Keratinocyte (primary cell): Measurements from ENCODE around the gene ATXN3L. TPM values are rescaled to one million over a fixed set of nuclear protein-coding genes. Genes with fewer than 3 reads are reported as not detected.

Experiments
- DNase-seq: peaks from one replicate; pipeline ENCODE4 v3.0.0-alpha.2; 2011; ENCODE audit warnings: low read depth, missing footprints, low spot score
- FAIRE-seq: peaks from 2 replicates; lab custom pipeline; 2011; peaks lifted over from hg19 to GRCh38; lab: Jason Lieb, UNC
- H2AFZ ChIP-seq: 2 replicates; pipeline ENCODE4 v1.6.0; 2012; ENCODE audit warnings: low read length, control low read depth, inconsistent platforms; ENCODE audit not compliant: control insufficient read depth
- H3K27ac ChIP-seq: 2 replicates; pipeline ENCODE4 v1.5.1; 2011; ENCODE audit warnings: low read length; ENCODE audit not compliant: control insufficient read depth, insufficient read depth
- H3K27me3 ChIP-seq: 3 replicates; pipeline ENCODE4 v1.6.0; 2011; ENCODE audit warnings: low read length; ENCODE audit not compliant: control insufficient read depth, insufficient read depth; ENCODE audit errors: extremely low read depth
- H3K36me3 ChIP-seq, 2 experiments: 2 replicates in 1 of 2; 3 replicates in 1 of 2; pipeline ENCODE4 v1.5.1; 2011; ENCODE audit warnings: low read length in 2 of 2, mild to moderate bottlenecking in 1 of 2; ENCODE audit not compliant: control insufficient read depth in 2 of 2, insufficient read depth in 2 of 2; ENCODE audit errors: extremely low read depth in 1 of 2
- H3K4me1 ChIP-seq: 3 replicates; pipeline ENCODE4 v1.5.1; 2011; ENCODE audit warnings: low read length; ENCODE audit not compliant: control insufficient read depth, insufficient read depth; ENCODE audit errors: extremely low read depth
- H3K4me2 ChIP-seq: 3 replicates; pipeline ENCODE4 v1.6.0; 2011; ENCODE audit warnings: low read depth, low read length; ENCODE audit not compliant: control insufficient read depth, insufficient read depth; ENCODE audit errors: extremely low read depth
- H3K4me3 ChIP-seq, 3 experiments: fragments of 200-600 bp in 1 of 3; sonication (generic) in 1 of 3; 2 replicates in 2 of 3; 3 replicates in 1 of 3; pipeline ENCODE4 v1.5.1; 2011 to 2016; ENCODE audit warnings: low read length in 3 of 3, mild to moderate bottlenecking in 3 of 3, control low read depth in 2 of 3, inconsistent platforms in 1 of 3, low read depth in 1 of 3, mixed read lengths in 1 of 3, mixed run types in 1 of 3, moderate library complexity in 1 of 3; ENCODE audit not compliant: control insufficient read depth in 2 of 3, insufficient read depth in 2 of 3; ENCODE audit errors: extremely low read depth in 1 of 3
- H3K79me2 ChIP-seq: 2 replicates; pipeline ENCODE4 v1.6.0; 2012; ENCODE audit warnings: low read length; ENCODE audit not compliant: control insufficient read depth, insufficient read depth
- H3K9ac ChIP-seq: 3 replicates; pipeline ENCODE4 v1.6.0; 2011; ENCODE audit warnings: low read length; ENCODE audit not compliant: control insufficient read depth, insufficient read depth; ENCODE audit errors: extremely low read depth
- H3K9me1 ChIP-seq: 3 replicates; pipeline ENCODE4 v1.6.0; 2011; ENCODE audit warnings: low read length; ENCODE audit not compliant: control insufficient read depth, insufficient read depth; ENCODE audit errors: extremely low read depth
- H3K9me3 ChIP-seq: 2 replicates; pipeline ENCODE4 v1.5.1; 2012; ENCODE audit warnings: low read depth, low read length; ENCODE audit not compliant: control insufficient read depth
- H4K20me1 ChIP-seq: 3 replicates; pipeline ENCODE4 v1.6.0; 2011; ENCODE audit warnings: low read length; ENCODE audit not compliant: control insufficient read depth, insufficient read depth; ENCODE audit errors: extremely low read depth
- EZH2 ChIP-seq: IDR thresholded peaks from one replicate; pipeline ENCODE4 v1.6.1; 2012; ENCODE audit warnings: inconsistent platforms, mild to moderate bottlenecking, low read length, moderate library complexity
- dilution Hi-C: fragments of 300-500 bp; cut with MboI; formaldehyde crosslinking; loops from one replicate; pipeline ENCODE4 v1.7.0; 2020; ENCODE audit warnings: low sequenced_read_pairs; ENCODE audit not compliant: extremely low pct_ligation_motif_present
- polyA plus RNA-seq, 5 experiments: library from polyadenylated mRNA; depleted of rRNA in 3 of 5; stranded (reverse) in 3 of 5; stranded (forward) in 1 of 5; unstranded in 1 of 5; fragments of >200 nt; gene quantifications; 1 replicate in 1 of 5; 2 replicates in 3 of 5; 3 replicates in 1 of 5; pipeline versions ENCODE4 v1.2.1 to v1.2.3, GENCODE V29; 2011 to 2012; ENCODE audit warnings: missing spikeins in 2 of 5, low read depth in 1 of 5, low replicate concordance in 1 of 5
- TF ChIP-seq, protein P1 (sequence below), 3 experiments: IDR thresholded peaks in 1 of 3; conservative IDR thresholded peaks in 1 of 3; optimal IDR thresholded peaks in 1 of 3; 2 replicates in 2 of 3; 3 replicates in 1 of 3; pipeline versions ENCODE3 to v1.5.1; 2011; ENCODE audit warnings: low read length in 3 of 3, mild to moderate bottlenecking in 3 of 3, moderate library complexity in 2 of 3, control low read depth in 1 of 3, inconsistent platforms in 1 of 3; ENCODE audit not compliant: insufficient read depth in 2 of 3; ENCODE audit errors: extremely low read depth in 1 of 3

ATXN3L gene
- polyA plus RNA-seq, 1 donor (not counting 4 experiments of a cell fraction or from before 2014, with no cell fraction given), result not detected

DNA sequence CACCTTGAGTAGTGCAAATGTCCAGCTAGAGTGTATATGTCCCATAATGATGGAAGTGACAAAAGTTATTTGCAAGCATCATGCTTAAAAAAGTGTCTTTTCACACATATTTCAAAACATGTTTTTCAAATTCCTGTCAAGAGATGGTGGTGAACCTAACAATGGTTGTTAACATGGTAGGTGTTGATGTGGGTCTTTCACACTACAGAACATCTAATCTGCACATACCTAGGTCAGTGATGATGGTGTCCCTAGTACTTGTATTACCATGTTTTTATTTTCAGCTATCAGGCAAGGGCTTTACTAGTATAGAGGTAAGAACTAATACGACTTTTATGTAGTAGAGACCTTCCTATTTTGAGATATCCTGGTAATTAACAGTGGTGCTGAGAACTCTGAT, 3.4 kb upstream of the ATXN3L start:
- Histone ChIP-seq H2AFZ (no peak overlapping the region), H3K9me3 (no peaks in the 10 kb centered on the region), H4K20me1 (no peaks in the 10 kb centered on the region), H3K9ac (no peak overlapping the region), H3K4me2 (no peak overlapping the region), H3K27me3 (no peaks in the 10 kb centered on the region), H3K79me2 (no peaks in the 10 kb centered on the region), H3K4me3 (no peak overlapping the region), H3K9me1 (no peaks in the 10 kb centered on the region), H3K27ac (no peak overlapping the region), H3K4me1 (no peaks in the 10 kb centered on the region), H3K36me3 (no peaks in the 10 kb centered on the region)
- no peak for FAIRE-seq
- dilution Hi-C loops, result no loop called here
- TF ChIP-seq, protein P1, sequence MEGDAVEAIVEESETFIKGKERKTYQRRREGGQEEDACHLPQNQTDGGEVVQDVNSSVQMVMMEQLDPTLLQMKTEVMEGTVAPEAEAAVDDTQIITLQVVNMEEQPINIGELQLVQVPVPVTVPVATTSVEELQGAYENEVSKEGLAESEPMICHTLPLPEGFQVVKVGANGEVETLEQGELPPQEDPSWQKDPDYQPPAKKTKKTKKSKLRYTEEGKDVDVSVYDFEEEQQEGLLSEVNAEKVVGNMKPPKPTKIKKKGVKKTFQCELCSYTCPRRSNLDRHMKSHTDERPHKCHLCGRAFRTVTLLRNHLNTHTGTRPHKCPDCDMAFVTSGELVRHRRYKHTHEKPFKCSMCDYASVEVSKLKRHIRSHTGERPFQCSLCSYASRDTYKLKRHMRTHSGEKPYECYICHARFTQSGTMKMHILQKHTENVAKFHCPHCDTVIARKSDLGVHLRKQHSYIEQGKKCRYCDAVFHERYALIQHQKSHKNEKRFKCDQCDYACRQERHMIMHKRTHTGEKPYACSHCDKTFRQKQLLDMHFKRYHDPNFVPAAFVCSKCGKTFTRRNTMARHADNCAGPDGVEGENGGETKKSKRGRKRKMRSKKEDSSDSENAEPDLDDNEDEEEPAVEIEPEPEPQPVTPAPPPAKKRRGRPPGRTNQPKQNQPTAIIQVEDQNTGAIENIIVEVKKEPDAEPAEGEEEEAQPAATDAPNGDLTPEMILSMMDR (optimal IDR thresholded peaks at IDR 0.05 in 1 of 3, IDR thresholded peaks at IDR 0.05 in 1 of 3, conservative IDR thresholded peaks at IDR 0.05 in 1 of 3; ENCODE audit: extremely low read depth in 1 of 3, insufficient read depth in 2 of 3, low read length in 3 of 3), result no peak
- TF ChIP-seq EZH2, result no peak
- no peak for DNase-seq

DNA sequence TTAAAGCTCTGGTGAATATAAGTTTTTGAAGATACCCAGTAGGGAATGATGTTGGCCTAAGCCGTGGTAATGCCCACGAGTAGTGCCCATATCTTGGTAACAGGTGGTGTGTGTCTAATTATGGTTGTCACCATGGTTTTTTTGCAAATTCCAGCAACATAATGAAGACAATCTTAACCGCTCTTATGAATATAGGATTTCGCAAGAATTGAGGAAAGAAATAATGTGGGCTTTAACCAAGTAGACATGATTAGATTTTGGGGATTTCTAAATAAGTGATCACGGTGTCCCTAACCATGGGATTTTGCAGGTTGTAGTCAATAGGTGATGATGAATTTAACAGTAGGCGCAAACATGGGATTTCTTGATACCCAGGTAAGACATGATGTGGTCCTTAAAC, 2.5 kb downstream of the ATXN3L start:
- no peak overlapping the region for H3K27ac ChIP-seq
- no peaks in the 10 kb centered on the region for H3K4me1 ChIP-seq
- H2AFZ ChIP-seq, result no peak overlapping the region
- no peaks in the 10 kb centered on the region for H4K20me1 ChIP-seq
- dilution Hi-C loops, result no loop called here
- TF ChIP-seq, protein P1 (optimal IDR thresholded peaks at IDR 0.05 in 1 of 3, IDR thresholded peaks at IDR 0.05 in 1 of 3, conservative IDR thresholded peaks at IDR 0.05 in 1 of 3; ENCODE audit: extremely low read depth in 1 of 3, insufficient read depth in 2 of 3, low read length in 3 of 3), result no peak
- TF ChIP-seq EZH2, result no peak
- H3K9me3 ChIP-seq, result no peaks in the 10 kb centered on the region
- no peak overlapping the region for H3K4me2 ChIP-seq
- no peak overlapping the region for H3K9ac ChIP-seq
- no peaks in the 10 kb centered on the region for H3K79me2 ChIP-seq
- FAIRE-seq (no peak), DNase-seq (no peak)
- H3K4me3 ChIP-seq, result no peak overlapping the region
- no peaks in the 10 kb centered on the region for H3K9me1 ChIP-seq
- no peaks in the 10 kb centered on the region for H3K27me3 ChIP-seq
- no peaks in the 10 kb centered on the region for H3K36me3 ChIP-seq
